Measurements from ENCODE around the gene SPAG6.

SPAG6 gene

DNA sequence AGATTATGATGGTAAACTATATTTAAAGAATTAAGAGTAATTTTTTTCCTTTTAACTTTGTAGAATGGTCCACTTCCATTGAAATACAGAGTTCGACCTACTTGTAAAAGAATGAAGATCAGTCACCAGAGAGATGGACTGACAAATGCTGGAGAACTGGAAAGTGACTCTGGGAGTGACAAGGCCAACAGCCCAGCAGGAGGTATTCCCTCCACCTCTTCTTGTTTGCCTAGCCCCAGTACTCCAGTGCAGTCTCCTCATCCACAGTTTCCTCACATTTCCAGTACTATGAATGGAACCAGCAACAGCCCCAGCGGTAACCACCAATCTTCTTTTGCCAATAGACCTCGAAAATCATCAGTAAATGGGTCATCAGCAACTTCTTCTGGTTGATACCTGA, 16.1 kb upstream of the SPAG6 start:
- Histone ChIP-seq H2AFZ (ENCODE audit: low read depth, low read length, severe bottlenecking) (no peak overlapping the region), H4K20me1 (ENCODE audit: low read depth, low read length) (peaks cover 7% of the 10 kb centered on the region; the same call in 1 of the 2 replicates), H3K9me2 (replicated peaks; ENCODE audit: insufficient read depth, low read length) (no peaks in the 10 kb centered on the region), H3K27ac (ENCODE audit: low read depth, low read length) (no peak overlapping the region), H3K4me3 (ENCODE audit: insufficient read depth, low read length, poor library complexity, severe bottlenecking) (no peak overlapping the region), H3K4me2 (ENCODE audit: low read depth, low read length, poor library complexity, severe bottlenecking) (no peak overlapping the region), H3K79me2 (ENCODE audit: insufficient read depth, low read length) (0 out of 2 replicates have a peak, but pooled peaks cover 3% of the 10 kb centered on the region), H3K9me3 (ENCODE audit: insufficient read depth, low read length) (no peaks in the 10 kb centered on the region), H3K36me3 (ENCODE audit: low read length) (peaks cover 23% of the 10 kb centered on the region; the same call in 1 of the 2 replicates), H3F3A (ENCODE audit: insufficient read depth) (peaks cover 12% of the 10 kb centered on the region; the same call in 1 of the 2 replicates), H3K9ac (ENCODE audit: low read length) (no peak overlapping the region), H3K27me3 (ENCODE audit: low read length) (no peaks in the 10 kb centered on the region)
- no peak for TF ChIP-seq EZH2phosphoT487 (conservative IDR thresholded peaks at IDR 0.05; ENCODE audit: low read length)
- no peak for TF ChIP-seq CTCF (IDR thresholded peaks at IDR 0.05; ENCODE audit: insufficient read depth, low read length, poor library complexity, severe bottlenecking)

DNA sequence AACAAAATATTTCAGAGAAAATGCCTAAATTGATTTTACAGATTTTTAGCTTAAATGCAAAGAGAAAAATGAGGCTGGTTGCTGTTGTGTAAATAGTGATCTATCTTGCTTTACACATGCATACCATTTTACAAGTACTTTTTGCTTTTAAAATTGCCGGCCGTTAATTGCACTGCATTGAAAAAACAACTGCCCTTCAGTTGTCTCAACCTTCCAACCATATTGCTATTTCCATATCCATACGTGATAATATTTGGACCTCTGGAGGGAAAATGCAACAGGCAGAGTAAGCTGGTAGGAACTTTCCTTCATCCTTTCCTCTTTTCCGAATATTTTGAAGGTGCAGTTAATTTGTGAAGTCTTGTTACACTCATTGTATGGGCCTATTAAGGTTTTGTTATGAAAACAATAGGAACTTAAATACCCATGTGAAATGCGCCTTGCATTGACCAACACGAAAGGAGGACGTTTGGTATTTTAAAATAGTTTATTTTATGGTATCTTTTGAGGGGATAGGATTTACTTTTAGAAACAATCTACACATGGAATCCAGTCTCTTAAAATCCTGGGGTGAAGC, 13.1 kb upstream of the SPAG6 start:
- Histone ChIP-seq H3K27ac (ENCODE audit: low read depth, low read length) (no peak overlapping the region), H3K9ac (ENCODE audit: low read length) (no peak overlapping the region), H4K20me1 (ENCODE audit: low read depth, low read length) (no peaks in the 10 kb centered on the region), H3K4me2 (ENCODE audit: low read depth, low read length, poor library complexity, severe bottlenecking) (no peak overlapping the region), H3K4me3 (ENCODE audit: insufficient read depth, low read length, poor library complexity, severe bottlenecking) (no peak overlapping the region), H3K79me2 (ENCODE audit: insufficient read depth, low read length) (no peaks in the 10 kb centered on the region), H3F3A (ENCODE audit: insufficient read depth) (no peaks in the 10 kb centered on the region), H3K9me2 (replicated peaks; ENCODE audit: insufficient read depth, low read length) (no peaks in the 10 kb centered on the region), H3K9me3 (ENCODE audit: insufficient read depth, low read length) (no peaks in the 10 kb centered on the region), H2AFZ (ENCODE audit: low read depth, low read length, severe bottlenecking) (no peak overlapping the region), H3K36me3 (ENCODE audit: low read length) (peaks cover 16% of the 10 kb centered on the region; the same call in 1 of the 2 replicates), H3K27me3 (ENCODE audit: low read length) (no peaks in the 10 kb centered on the region)
- TF ChIP-seq EZH2phosphoT487 (conservative IDR thresholded peaks at IDR 0.05; ENCODE audit: low read length): no peak
- no peak for TF ChIP-seq CTCF (IDR thresholded peaks at IDR 0.05; ENCODE audit: insufficient read depth, low read length, poor library complexity, severe bottlenecking)

DNA sequence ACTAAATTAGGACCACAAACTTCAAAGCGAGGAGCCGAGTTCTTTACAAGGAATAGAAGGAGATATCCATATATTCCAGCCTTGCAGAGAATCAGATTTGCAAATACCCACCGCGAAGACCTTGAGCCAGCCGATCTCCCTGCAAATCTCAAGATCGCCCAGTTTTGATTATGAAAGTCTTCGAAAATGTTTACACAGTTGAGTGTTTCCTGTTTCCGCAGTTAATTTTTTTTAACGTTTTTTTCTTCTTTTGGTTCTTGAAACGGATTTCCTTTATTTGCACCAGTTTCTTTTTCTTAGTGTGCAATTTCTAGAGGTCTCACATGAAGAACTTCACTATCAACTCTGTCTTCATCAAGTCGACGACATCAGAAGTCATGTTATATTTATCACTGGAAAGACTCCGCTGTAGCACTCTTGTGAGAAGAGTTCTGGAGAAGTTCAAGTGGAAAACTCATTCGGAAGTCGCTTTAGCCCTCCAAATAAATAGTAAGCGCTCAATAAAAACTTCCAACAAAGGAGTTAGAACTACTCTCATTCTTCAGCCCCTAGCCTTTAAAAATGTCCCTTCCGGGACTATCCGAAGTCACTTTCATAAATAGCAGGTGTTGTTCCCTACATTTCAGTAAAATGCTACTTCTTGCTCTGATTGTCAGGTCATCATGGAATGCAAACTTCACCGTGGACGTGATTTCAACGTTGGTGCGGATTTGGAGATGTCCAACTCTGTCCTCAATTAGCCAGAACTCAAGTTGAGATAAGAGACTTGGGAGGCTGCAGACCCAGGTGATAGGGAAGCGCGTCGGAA, 11.9 kb upstream of the SPAG6 start:
- Histone ChIP-seq H3K27ac (ENCODE audit: low read depth, low read length) (no peak overlapping the region), H3K27me3 (ENCODE audit: low read length) (0 out of 2 replicates have a peak, but pooled peaks cover 2% of the 10 kb centered on the region), H3F3A (ENCODE audit: insufficient read depth) (no peaks in the 10 kb centered on the region), H2AFZ (ENCODE audit: low read depth, low read length, severe bottlenecking) (no peak overlapping the region), H3K4me2 (ENCODE audit: low read depth, low read length, poor library complexity, severe bottlenecking) (no peak overlapping the region), H4K20me1 (ENCODE audit: low read depth, low read length) (no peaks in the 10 kb centered on the region), H3K79me2 (ENCODE audit: insufficient read depth, low read length) (no peaks in the 10 kb centered on the region), H3K9me3 (ENCODE audit: insufficient read depth, low read length) (no peaks in the 10 kb centered on the region), H3K9me2 (replicated peaks; ENCODE audit: insufficient read depth, low read length) (no peaks in the 10 kb centered on the region), H3K36me3 (ENCODE audit: low read length) (peaks cover 7% of the 10 kb centered on the region; the same call in 1 of the 2 replicates), H3K4me3 (ENCODE audit: insufficient read depth, low read length, poor library complexity, severe bottlenecking) (no peak overlapping the region), H3K9ac (ENCODE audit: low read length) (no peak overlapping the region)
- TF ChIP-seq EZH2phosphoT487 (conservative IDR thresholded peaks at IDR 0.05; ENCODE audit: low read length) (no peak), CTCF (IDR thresholded peaks at IDR 0.05; ENCODE audit: insufficient read depth, low read length, poor library complexity, severe bottlenecking) (no peak)

All from SU-DHL-6 (cell line).